CD14-positive monocyte (primary cell): ENCODE results near the gene KLHDC2. TPM values are rescaled to one million over a fixed set of nuclear protein-coding genes. Genes with fewer than 3 reads are reported as not detected.
"Not testable (repeated sequence)": the region's sequence is repeated elsewhere in the genome, so short reads cannot be mapped to it uniquely, and the experiment has no call there.

Experiments used
- DNase-seq, 3 donors: peaks; one replicate each; pipeline ENCODE4 v3.0.0-alpha.2; 2011 to 2022
- H2AFZ ChIP-seq: 2 replicates; pipeline ENCODE4 v1.6.0; 2012; ENCODE audit warnings: mild to moderate bottlenecking, low read depth, low read length, inconsistent platforms; ENCODE audit not compliant: insufficient read depth, poor library complexity, severe bottlenecking
- H3K27ac ChIP-seq, 2 donors: 1 replicate in 1 of 2; 2 replicates in 1 of 2; pipeline ENCODE4 v1.5.1; 2012 to 2013; ENCODE audit warnings: low read length in 2 of 2, control low read depth in 1 of 2, inconsistent platforms in 1 of 2, low read depth in 1 of 2, mild to moderate bottlenecking in 1 of 2
- H3K27me3 ChIP-seq, 2 donors: one replicate each; pipeline versions ENCODE4 v1.6.0 to v1.6.1; 2011 to 2013; ENCODE audit warnings: low read length in 2 of 2; ENCODE audit not compliant: control insufficient read depth in 2 of 2, insufficient read depth in 2 of 2
- H3K36me3 ChIP-seq, 2 donors: replicated peaks in 1 of 2; 1 replicate in 1 of 2; 2 replicates in 1 of 2; pipeline versions ENCODE4 v1.5.1 to v1.6.1; 2012 to 2013; ENCODE audit warnings: low read length in 2 of 2, control low read depth in 1 of 2, inconsistent platforms in 1 of 2, mild to moderate bottlenecking in 1 of 2; ENCODE audit not compliant: insufficient read depth in 2 of 2, control insufficient read depth in 1 of 2
- H3K4me1 ChIP-seq, 2 donors: 1 replicate in 1 of 2; 2 replicates in 1 of 2; pipeline versions ENCODE4 v1.5.1 to v1.6.1; 2012 to 2013; ENCODE audit warnings: low read length in 2 of 2, control low read depth in 1 of 2, inconsistent platforms in 1 of 2, mild to moderate bottlenecking in 1 of 2, moderate library complexity in 1 of 2; ENCODE audit not compliant: insufficient read depth in 2 of 2, control insufficient read depth in 1 of 2
- H3K4me2 ChIP-seq: replicated peaks from 2 replicates; pipeline ENCODE3; 2012; ENCODE audit warnings: low read length, moderate library complexity, mild to moderate bottlenecking; ENCODE audit not compliant: poor library complexity, severe bottlenecking; ENCODE audit errors: extremely low read depth
- H3K4me3 ChIP-seq, 3 experiments: fragments of 200-600 bp in 1 of 3; sonication (generic) in 1 of 3; replicated peaks in 1 of 3; 1 replicate in 2 of 3; 2 replicates in 1 of 3; pipeline ENCODE4 v1.5.1; 2011 to 2013; ENCODE audit warnings: low read length in 3 of 3, mild to moderate bottlenecking in 3 of 3, control low read depth in 2 of 3, low read depth in 2 of 3, inconsistent platforms in 1 of 3, moderate library complexity in 1 of 3
- H3K79me2 ChIP-seq: 2 replicates; pipeline ENCODE4 v1.6.0; 2012; ENCODE audit warnings: mild to moderate bottlenecking, control low read depth, inconsistent platforms, low read length, moderate library complexity; ENCODE audit not compliant: insufficient read depth
- H3K9ac ChIP-seq: 2 replicates; pipeline ENCODE4 v1.6.0; 2017; ENCODE audit warnings: low read length, mild to moderate bottlenecking; ENCODE audit not compliant: insufficient read depth, poor library complexity, severe bottlenecking
- H3K9me3 ChIP-seq, 2 donors: replicated peaks in 1 of 2; 1 replicate in 1 of 2; 2 replicates in 1 of 2; pipeline versions ENCODE4 v1.5.1 to v1.6.1; 2012 to 2013; ENCODE audit warnings: low read length in 2 of 2, control low read depth in 1 of 2; ENCODE audit not compliant: control insufficient read depth in 1 of 2, insufficient read depth in 1 of 2
- H4K20me1 ChIP-seq: 2 replicates; pipeline ENCODE4 v1.6.0; 2012; ENCODE audit warnings: mild to moderate bottlenecking, low read length, control low read depth, moderate library complexity; ENCODE audit not compliant: insufficient read depth
- H3K27ac Mint-ChIP-seq, 7 donors: one replicate each; pipeline ENCODE4 v1.8.0; 2020; ENCODE audit warnings: mild to moderate bottlenecking in 7 of 7, mixed read lengths in 7 of 7, moderate library complexity in 6 of 7, inconsistent platforms in 2 of 7
- H3K27me3 Mint-ChIP-seq, 3 donors: one replicate each; pipeline ENCODE4 v1.8.0; 2021 to 2022; ENCODE audit warnings: low read depth in 3 of 3, mild to moderate bottlenecking in 3 of 3, mixed read lengths in 3 of 3, moderate library complexity in 3 of 3, inconsistent platforms in 1 of 3
- H3K36me3 Mint-ChIP-seq, 2 donors: one replicate each; pipeline ENCODE4 v1.8.0; 2020; ENCODE audit warnings: mixed read lengths in 2 of 2, inconsistent platforms in 1 of 2, mild to moderate bottlenecking in 1 of 2
- H3K4me1 Mint-ChIP-seq: one replicate; pipeline ENCODE4 v1.8.0; 2020; ENCODE audit warnings: mild to moderate bottlenecking, mixed read lengths
- H3K4me3 Mint-ChIP-seq, 2 donors: one replicate each; pipeline ENCODE4 v1.8.0; 2020; ENCODE audit warnings: mild to moderate bottlenecking in 2 of 2, mixed read lengths in 2 of 2, moderate library complexity in 1 of 2
- H3K9me3 Mint-ChIP-seq, 7 donors: one replicate each; pipeline ENCODE4 v1.8.0; 2020 to 2022; ENCODE audit warnings: mixed read lengths in 7 of 7, mild to moderate bottlenecking in 6 of 7, moderate library complexity in 6 of 7, inconsistent platforms in 2 of 7
- WGBS: methylation state at CpG from one replicate; pipeline ENCODE4 v1.1.5; 2013; ENCODE audit warnings: missing lambda C conversion rate; ENCODE audit not compliant: insufficient coverage; 5-methylcytosine and 5-hydroxymethylcytosine counted together
- intact Hi-C, 2 donors: fragments of 100-400 bp; cut with micrococcal nuclease; formaldehyde crosslinking; loops; one replicate each; pipeline versions ENCODE4 v1.15.0 to v1.15.1; 2023
- polyA plus RNA-seq, 3 donors: library from polyadenylated mRNA; depleted of rRNA in 1 of 3; unstranded in 2 of 3; stranded (reverse) in 1 of 3; fragments of 300-500 nt in 2 of 3; fragments of >200 nt in 1 of 3; fragmentation: Illumina TruSeq in 2 of 3; gene quantifications; 1 replicate in 2 of 3; 2 replicates in 1 of 3; pipeline ENCODE4 v1.2.3, GENCODE V29; 2012 to 2021
- TF ChIP-seq, protein P1 (sequence below): fragments of 200-600 bp; IDR thresholded peaks from one replicate; pipeline ENCODE4 v1.8.0; 2022; ENCODE audit warnings: antibody characterized with exemption, mild to moderate bottlenecking

The KLHDC2 gene
- polyA plus RNA-seq, 3 donors, result 27.3 to 45.9 (median 43.1) TPM

DNA sequence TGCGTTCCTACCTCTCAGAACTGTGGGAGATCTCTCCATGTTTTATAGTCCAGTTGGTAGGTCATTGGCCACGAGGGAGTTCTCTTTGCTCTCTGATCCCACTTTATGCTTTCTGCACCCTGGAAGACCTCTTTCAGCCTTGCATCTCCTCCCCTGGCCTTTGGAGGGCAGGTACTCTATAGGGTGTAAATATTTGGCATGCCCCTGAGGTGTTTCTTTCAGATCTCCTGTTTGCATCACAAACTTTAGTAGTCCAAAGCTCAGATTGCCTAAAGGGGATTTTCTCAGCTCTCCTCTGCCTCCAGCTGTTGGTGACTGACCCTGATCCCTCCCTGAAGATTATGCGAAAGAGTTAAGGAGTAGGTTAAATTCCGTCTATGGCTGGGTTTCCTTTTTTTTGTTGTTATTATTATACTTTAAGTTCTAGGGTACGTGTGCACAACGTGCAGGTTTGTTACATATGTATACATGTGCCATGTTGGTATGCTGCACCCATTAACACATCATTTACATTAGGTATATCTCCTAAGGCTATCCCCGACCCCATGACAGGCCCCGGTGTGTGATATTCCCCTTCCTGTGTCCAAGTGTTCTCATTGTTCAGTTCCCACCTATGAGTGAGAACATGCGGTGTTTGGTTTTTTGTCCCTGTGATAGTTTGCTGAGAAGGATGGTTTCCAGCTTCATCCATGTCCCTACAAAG, 46.1 kb upstream of the KLHDC2 start:
- H3K9ac ChIP-seq, H3K27me3 ChIP-seq, H3K4me3 ChIP-seq, H3K4me2 ChIP-seq, H3K9me3 ChIP-seq, H3K4me1 Mint-ChIP-seq, H3K27me3 Mint-ChIP-seq, H2AFZ ChIP-seq, H3K27ac ChIP-seq, H4K20me1 ChIP-seq, H3K4me3 Mint-ChIP-seq, H3K4me1 ChIP-seq, intact Hi-C loops, H3K79me2 ChIP-seq, DNase-seq: not testable (repeated sequence)
- peaks cover 1 to 11% (median 4%) of the 10 kb centered on the region in 7 donors for H3K9me3 Mint-ChIP-seq
- peaks cover 27 to 40% of the 10 kb centered on the region in 2 donors for H3K36me3 Mint-ChIP-seq
- peak overlapping the region in 2 of 7 donors; percentile 1 to 37 for H3K27ac Mint-ChIP-seq
- 100% methylated on average over 1 of the region's 9 CpGs for WGBS
- H3K36me3 ChIP-seq, result peaks cover 0 to 11% of the 10 kb centered on the region in 2 donors

DNA sequence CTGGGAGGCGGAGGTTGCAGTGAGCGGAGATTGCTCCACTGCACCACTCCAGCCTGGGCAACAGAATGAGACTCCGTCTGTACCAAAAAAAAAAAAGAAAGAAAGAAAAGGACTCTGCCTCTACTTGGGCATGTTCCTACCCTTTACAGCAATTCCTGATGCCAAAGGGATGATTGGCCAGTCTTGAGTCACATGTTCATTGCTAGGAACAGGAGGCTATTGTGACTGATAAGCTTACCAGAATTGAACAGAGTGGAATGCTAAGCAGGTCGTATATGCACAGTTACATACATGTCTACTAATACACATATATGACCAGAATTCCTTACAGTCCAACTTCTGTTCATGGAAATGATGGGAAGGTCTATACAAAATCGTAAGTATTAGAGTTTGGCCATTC, 40.8 kb upstream of the KLHDC2 start:
- H3K9ac ChIP-seq, result no peak overlapping the region
- TF ChIP-seq, protein P1, sequence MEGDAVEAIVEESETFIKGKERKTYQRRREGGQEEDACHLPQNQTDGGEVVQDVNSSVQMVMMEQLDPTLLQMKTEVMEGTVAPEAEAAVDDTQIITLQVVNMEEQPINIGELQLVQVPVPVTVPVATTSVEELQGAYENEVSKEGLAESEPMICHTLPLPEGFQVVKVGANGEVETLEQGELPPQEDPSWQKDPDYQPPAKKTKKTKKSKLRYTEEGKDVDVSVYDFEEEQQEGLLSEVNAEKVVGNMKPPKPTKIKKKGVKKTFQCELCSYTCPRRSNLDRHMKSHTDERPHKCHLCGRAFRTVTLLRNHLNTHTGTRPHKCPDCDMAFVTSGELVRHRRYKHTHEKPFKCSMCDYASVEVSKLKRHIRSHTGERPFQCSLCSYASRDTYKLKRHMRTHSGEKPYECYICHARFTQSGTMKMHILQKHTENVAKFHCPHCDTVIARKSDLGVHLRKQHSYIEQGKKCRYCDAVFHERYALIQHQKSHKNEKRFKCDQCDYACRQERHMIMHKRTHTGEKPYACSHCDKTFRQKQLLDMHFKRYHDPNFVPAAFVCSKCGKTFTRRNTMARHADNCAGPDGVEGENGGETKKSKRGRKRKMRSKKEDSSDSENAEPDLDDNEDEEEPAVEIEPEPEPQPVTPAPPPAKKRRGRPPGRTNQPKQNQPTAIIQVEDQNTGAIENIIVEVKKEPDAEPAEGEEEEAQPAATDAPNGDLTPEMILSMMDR, result no peak
- H3K79me2 ChIP-seq, result no peaks in the 10 kb centered on the region
- Mint-ChIP-seq H3K27me3 (no peaks in the 10 kb centered on the region), H3K4me1 (no peaks in the 10 kb centered on the region), H3K36me3 (peaks cover 19 to 23% of the 10 kb centered on the region in 2 donors), H3K4me3 (no peak overlapping the region), H3K27ac (no peak overlapping the region), H3K9me3 (peaks cover 0 to 5% (median 2%) of the 10 kb centered on the region in 7 donors)
- 100% methylated on average over 2 of the region's 5 CpGs for WGBS
- H3K27ac ChIP-seq, result no peak overlapping the region
- no peaks in the 10 kb centered on the region for H3K9me3 ChIP-seq
- H3K36me3 ChIP-seq, result peaks cover 0 to 5% of the 10 kb centered on the region in 2 donors
- intact Hi-C loops, result no loop called here
- no peak overlapping the region for H3K4me3 ChIP-seq
- no peaks in the 10 kb centered on the region for H3K27me3 ChIP-seq
- H4K20me1 ChIP-seq, result no peaks in the 10 kb centered on the region
- no peak for DNase-seq
- H3K4me2 ChIP-seq, result no peak overlapping the region
- H3K4me1 ChIP-seq, result no peaks in the 10 kb centered on the region
- no peak overlapping the region for H2AFZ ChIP-seq
